Hindlimb muscle (tissue), 1 donor: ENCODE data around the gene FIGNL2. TPM values are rescaled to one million over a fixed set of nuclear protein-coding genes. Genes with fewer than 3 reads are reported as not detected.

Source experiments
- DNase-seq: peaks from one replicate; pipeline ENCODE4 v3.0.0-alpha.2; 2013
- polyA plus RNA-seq: library from polyadenylated mRNA; unstranded; fragments of 120-200 nt; gene quantifications from one replicate; pipeline ENCODE4 v1.2.1, GENCODE V29; 2013; ENCODE audit not compliant: insufficient read length

The FIGNL2 gene
- polyA plus RNA-seq, 1 donor = 1.3 TPM

DNA sequence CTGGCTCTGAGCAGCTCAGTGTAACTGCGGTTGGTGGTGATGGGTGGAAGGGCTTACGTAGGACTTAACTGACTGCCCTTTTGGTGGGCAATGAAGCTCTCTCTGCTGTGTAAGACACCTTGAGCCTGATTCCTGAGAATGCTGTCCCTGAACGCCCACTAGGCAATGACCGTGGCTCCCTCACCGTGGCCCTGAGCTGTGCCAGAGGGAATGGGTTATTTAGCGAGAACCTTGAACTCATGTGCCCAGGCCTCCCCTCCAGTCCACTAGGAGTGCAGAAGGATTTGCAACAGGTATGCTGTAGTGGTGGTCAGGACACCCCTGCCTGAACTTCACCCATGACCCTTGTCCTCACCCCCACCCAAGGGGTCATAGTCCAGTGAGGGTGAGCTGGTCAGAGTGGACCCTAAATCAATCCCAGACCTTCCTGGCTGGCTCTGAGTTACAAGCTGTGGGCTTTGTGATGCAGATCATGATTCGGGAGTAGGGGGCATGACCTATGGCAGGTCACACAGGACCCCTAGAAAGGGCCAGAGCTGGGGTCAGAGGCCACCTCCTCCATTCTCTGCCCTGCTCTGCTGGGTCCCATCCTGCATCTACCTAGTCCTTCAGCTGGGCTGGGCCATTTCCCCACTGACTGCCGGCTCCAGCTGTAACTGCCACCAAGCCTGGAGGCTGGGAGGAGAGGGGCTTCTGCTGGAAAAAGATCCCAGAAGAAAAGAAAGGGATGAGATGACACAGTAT is 24.9 kb upstream of the FIGNL2 start:
- DNase-seq = no peak

DNA sequence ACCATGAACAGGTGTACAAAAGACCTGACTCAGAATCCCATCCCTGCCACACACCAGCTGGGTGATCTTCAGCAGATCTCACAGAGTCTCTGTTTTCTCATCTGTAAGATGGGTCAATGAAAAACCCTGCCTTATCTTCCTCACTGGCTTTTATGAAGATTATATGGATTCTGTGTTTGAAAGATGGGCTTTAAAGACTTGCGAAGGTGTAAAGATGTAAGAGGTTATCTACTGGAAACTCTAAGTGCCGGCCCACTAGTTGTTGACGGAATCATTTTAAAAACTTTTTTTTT is 24.1 kb upstream of the FIGNL2 start:
- DNase-seq = no peak

DNA sequence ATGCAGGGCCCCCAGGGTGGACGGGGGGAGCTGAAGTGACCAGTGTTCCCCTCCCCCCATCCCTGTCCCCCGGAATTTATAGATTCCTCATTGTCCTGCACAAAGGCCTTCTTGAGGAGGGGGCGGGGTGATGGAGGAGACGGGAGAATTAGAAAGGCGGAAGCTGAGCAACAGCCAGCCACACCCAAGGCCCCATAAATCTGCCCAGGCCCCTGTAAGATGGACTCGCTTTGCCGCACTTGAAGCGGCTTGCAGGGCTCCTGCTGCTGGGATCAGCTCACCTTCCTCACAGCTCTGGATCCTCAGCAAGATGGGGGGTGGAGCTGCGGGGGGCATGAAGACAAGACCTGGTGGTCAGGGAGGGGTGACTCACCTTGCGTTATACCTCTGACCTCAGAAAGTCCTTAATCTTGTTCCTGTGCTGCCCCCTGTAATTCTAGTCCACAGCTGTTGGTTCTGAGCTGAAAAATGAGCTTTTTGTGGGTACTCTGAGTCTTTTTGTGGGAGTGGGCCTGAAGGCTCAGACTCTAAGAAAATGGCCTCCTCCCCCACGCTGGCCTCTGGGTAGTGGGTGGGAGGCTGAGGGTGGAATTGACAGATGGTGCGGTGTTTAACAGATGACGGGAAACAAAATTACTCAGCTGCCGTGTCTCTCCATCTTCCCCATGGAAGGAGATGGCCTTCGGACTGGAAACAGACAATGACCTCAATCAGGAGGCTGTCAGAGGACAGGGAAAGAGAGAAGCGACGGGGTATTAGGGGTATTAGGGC is 23.6 kb upstream of the FIGNL2 start:
- no peak for DNase-seq

DNA sequence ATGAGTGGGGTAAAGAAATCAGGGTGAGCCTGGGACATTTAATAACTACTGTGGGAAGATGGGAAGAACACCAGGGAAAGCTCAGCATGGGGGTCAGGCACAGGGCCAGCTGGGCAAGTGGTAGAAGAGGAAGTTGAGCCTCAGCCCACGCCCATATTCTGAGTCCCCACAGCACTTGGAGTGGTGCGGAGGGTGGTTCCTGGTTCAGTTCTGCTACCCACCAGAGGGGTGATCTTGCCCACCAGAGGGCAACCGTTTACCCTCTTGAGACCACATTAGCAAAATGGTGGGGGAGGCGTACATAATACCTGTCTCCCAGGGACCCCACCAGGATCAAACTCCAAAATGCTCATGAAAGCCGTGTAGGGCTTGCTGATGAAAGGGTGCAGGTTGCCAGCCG is 22.6 kb upstream of the FIGNL2 start:
- no peak for DNase-seq

DNA sequence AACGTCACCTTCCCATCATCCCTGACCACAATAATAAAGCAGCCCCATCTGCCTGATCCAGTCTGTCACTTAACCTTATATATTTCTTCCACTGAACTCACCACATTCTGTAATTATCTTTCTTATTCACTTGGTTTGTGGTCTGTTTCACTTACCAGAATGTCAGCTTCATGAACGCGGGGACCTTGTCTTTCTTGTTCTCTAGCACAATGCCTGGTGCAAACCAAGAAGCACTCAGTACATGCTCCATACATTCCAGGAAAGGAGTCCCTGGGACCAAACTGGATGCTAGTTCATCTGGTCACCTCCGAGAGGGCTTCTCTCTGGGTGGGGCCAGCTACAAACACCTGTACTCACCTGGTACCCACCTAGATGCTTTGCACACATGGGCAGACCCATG is 22.0 kb upstream of the FIGNL2 start:
- no peak for DNase-seq

DNA sequence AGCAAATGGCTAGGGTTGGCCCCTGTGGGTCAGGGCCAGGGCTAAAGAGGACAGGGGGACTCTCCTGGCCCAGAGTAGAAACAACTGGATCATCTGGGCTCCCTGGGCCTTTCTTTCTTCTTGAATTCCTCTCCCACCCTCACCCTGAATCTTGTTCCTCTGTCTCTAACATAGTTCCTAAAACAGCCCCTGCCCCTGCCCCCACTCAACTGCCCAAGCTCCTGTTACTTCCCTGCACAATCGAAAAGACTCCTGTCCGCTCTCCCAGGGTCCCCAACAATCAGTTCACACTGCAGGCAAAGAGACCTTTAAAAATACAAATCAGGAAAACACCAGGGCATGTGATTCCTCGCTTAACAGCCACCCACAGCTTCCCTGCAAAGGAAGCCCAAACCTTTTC is 21.4 kb upstream of the FIGNL2 start:
- no peak for DNase-seq

DNA sequence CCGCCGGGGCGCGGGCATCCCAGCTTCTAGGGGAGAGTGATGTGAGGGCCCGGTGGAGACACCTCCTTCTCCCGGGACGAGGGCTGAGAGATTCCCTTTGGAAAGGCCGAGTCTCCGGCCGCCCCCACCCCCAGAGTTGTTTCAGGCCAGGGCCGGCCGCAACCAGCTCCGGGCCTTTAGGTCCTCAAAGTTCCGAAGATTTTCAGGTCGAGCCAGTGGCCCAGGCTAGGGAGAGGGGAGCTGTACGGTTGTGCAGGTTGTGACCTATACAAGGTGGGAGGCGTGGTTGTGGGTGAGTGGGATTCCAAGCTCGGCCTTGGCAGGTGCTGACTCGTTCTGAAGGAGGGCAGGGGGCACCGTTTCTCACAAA is 21.0 kb upstream of the FIGNL2 start:
- DNase-seq = no peak

DNA sequence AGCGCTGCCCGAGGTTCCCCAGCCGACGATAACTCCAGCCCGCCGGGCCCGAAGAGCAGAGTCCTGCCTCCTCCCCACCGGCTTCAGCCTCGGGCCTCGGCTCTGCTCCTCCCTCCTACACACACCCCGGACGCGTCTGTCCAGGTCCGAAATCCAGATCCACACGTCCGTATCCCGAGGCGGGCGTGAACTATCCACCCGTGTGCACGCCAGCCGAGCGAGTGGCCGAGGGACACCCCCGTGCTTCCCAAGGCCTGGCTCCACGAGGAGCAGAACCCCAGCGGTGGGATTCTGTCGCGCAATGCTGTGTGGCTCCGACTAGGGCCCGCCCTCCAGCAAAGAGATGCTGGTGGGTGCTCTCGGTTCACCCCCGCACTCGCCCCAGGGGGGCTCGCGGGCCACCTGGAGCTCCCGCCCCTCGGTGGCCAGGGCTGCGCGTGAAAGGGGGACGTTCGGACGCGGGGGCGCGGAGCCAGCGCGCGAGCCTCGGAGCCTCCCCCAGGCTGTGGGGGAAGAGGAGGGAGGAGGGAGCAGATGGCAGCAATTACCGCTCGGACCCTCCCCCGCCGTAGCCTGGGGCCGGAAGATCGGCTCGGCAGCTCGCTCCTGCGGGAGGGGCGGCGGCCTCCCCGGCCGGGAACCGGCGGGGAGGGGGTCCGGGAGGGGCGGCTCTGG is 20.4 kb upstream of the FIGNL2 start:
- no peak for DNase-seq

DNA sequence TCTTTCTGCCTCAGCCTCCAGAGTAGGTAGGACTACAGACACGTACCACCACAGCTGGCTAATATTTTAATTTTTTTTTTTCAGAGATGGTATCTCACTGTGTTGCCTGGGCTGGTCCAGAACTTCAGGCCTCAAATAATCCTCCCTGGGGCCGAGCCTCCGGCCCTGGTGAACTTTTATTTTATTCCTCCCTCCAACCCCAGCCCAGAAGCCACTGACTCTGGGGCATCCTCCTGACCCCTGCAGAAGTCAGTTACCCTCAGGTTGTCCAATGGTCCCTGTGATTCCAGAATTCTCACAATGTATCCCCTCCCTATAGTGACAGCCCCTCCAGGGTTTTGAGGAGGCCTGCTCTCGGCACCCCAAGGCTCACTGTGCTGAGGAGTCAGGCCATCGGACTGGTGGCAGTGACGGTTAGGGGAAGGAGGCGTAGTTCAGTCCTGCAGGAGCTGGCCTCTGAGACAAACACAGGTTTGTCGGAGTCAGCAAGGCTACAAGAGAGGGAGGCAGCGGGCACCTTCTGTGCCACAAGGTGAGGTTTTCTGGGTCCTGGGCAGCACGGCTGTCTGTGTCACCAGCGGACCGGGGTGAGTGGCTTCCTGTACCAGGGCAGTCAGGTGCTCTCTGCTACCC is 19.4 kb upstream of the FIGNL2 start:
- DNase-seq = no peak

DNA sequence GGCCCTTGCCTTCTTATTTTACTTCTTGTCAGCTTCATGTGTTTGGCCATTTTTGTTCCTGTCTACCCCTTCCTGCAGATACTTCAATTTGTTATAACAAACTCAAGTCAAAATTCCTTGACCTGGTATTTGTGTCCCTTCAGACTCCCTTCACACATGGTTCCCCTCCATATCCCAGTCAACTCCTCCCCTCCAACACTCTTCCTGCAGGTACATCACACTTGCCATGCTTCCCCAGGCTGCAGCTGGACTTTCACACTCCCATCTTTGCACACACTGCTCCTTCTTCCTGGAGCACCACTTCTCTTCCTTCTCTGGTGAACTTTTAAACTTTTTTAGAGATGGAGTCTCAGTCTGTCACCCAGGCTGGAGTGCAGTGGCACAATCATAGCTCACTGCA is 18.9 kb upstream of the FIGNL2 start:
- DNase-seq = no peak

DNA sequence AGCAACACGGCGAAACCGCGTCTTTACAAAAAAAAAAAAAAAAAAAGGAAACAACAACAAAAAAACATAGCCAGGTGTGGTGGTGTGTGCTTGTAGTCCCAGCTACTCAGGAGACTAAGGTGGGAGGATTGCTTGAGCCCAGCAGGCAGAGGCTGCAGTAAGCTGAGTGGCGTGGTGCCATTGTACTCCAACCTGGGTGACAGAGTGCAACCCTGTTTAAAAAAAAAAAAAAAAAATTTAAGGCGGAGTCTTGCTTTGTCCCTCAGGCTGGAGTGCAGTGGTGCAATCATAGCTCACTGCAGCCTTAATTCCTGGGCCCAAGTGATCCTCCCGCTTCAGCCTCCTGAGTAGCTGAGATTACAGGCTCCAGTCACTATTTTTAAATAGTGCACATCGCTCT is 18.2 kb upstream of the FIGNL2 start:
- no peak for DNase-seq

DNA sequence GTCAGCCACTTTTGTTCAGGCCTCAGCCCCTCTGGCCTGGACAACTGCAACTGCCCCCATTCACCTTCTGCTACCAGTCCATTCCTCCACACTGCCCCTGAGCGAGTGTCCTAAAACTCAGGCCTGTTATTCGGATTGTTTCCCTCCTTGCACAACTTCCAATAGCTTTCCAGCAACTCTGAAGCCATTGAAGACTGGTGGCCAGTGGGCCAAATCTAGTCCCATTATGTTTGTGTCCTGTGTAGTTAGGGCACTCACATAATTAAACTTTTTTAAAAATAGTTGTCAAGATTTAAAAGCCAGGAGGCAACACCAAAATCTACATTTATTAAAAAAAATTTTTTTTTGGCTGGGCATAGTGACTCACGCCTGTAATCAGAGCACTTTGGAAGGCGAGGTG is 17.8 kb upstream of the FIGNL2 start:
- no peak for DNase-seq

DNA sequence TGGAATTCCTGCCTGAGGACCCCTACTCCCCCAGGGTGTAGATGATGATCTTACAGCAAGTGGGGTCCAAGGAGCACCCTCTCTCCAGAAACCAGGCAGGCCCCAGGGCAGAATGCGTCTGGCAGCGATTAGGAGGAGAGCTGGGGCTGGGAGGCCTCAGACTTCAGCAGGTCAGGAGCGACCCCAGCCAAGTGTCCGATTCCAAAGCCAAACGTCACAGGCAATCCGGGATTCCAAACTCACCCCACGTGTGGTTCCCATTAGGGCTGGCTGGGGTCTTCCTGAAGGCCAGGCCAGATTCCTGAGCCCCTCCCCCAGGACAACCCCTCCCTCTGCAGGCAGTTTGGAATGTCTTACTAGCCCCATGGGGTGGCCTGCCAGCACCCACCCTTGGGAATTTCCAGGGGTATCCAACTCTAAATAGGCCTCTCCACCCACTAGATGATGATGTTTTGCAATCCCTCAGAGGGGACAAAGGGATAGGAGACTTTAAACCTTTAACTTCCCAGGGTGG is 17.3 kb upstream of the FIGNL2 start:
- DNase-seq = no peak

DNA sequence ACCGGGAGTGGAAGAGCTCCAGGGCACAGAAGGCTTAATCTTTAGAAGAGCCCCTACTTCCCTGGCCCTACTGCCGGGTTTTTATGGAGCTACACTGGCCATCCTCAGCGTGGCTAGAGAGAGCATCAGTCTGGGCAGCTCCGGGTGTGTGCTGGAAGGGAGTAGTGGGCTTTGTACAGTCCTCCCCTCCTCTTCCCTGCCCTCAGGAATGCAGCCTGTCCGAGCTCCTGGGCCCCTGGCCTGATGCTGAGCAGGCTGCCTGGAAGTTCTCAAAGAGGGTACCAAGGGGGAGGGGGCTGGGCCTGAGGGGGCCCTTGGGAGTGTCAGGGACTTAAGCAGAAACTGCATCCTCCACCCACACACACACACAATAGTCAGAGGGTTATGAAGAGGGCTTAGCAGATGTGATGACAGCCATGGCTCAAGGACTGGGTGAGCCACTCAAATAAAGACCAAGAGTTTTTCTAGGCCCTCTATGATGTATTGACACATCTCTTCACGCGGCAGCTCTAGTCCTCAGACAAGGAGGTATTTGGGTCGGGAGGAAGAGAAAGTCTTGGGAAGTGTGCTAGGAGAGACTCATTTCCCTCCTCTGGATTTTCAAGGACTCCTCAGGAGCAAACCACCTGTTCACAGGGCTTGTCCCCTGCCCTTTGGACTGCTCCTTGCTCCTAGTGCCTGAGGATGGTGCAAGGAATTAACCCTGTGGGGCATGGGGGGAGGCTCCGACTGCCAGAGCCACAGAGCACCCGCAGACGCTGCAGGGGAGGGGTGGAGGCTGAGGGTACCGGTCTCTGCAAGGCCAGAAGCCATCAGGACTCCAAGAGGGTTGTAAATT is 16.5 kb upstream of the FIGNL2 start:
- no peak for DNase-seq

DNA sequence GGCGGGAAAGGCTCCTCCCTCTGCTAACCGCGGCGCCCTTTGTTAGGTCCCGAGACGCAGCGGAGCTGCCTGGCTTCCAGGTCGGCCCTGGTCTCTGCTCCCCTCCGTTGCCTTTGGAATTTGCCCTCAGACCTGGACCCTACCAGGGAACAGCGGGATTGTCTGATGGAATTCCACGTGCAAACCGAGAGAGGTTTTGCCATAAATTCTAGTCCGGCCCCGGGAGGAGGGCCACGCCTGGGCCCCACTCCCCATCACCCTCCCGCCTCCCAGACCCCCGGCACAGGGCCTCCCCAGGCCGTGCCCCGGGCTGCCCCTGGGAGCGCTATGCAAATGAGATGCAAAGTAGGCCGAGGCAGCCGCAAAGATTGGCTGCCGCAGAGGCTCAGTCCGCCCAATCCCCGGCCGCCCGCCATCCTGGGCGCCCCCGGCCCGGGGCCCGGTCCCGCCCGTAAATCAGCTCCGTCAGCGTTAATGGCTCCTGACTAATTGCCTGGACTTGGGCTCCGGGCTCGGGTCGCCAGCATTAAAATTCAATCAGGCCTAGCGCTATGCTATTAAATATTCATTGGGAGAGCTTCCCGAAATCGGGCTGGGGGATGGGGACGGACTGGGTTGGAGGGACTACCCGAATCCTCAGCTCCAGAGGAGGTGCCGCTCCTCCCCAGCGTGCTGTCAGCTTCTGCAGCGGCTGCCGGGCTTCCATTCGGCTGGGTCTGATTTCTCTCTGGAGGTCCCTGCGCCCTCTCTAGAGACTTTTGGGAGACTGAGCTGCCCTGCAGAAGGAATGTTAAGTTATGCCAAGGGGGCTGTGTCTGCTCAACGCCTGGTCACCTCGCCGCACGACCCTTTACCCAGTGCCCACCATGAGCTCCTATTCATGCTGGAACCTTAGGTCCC is 15.7 kb upstream of the FIGNL2 start:
- no peak for DNase-seq

DNA sequence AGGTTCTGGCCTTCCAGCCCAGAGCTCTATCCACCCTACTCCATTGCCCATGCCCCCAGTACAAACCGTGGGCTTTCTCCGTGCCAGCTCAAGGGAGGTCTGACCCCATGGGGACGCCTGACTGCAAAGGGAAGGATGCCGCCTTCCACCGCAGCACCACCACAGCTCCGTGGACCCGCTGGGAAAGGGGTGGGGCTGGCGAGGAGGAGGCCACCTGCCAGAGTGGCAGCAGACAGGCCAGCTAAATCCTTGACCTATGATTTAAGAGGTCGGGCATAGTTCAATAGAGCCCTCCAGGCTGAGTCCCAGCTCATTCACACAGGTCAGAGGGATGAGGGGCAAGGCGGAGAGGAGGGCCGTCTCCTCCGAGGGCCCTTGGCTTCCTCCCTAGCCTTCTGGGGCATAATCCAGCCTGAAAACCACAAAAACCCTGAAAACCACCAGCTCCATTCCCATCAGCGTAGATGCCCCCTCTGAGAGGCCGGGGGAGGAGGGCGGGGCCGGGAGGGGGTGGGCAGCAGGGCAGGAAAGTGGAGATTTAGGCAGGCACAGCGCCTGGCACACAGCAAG is 14.9 kb upstream of the FIGNL2 start:
- DNase-seq = no peak

DNA sequence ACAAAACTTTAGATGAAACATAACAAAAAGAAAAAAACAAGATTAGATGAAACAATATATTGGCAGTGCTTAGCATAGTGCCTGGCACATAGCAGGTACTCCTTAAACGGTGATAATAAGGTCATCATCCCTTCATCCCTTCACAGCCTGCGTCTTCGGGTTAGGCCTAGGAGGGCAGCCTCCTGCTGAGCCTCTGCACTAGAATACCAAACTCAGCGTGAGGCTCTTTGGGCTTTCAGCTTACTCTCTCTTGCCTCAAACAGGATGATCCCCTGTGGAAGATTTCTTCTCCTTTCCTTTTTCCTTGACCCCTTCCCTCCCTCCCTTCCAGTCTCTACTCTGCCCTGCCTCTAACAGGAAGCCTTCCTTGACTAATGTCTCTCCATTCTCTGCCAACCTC is 14.4 kb upstream of the FIGNL2 start:
- no peak for DNase-seq

DNA sequence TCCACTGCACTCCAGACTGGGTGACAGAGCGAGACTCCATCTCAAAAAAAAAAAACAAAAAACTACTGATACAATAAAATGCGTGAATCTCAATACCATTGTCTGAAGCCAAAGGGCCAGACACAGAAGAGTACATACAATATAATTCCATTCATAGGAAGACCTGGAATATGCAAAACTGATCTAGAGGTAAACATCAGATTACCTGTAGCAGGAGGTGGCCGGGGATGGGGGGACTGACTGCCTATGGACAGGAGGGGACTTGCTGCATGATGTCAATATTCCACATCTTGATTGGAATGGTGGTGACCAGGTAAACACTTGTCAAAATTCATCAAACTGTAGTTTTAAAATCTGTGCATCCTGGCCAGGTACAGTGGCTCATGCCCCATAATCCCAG is 12.5 kb upstream of the FIGNL2 start:
- DNase-seq = no peak

DNA sequence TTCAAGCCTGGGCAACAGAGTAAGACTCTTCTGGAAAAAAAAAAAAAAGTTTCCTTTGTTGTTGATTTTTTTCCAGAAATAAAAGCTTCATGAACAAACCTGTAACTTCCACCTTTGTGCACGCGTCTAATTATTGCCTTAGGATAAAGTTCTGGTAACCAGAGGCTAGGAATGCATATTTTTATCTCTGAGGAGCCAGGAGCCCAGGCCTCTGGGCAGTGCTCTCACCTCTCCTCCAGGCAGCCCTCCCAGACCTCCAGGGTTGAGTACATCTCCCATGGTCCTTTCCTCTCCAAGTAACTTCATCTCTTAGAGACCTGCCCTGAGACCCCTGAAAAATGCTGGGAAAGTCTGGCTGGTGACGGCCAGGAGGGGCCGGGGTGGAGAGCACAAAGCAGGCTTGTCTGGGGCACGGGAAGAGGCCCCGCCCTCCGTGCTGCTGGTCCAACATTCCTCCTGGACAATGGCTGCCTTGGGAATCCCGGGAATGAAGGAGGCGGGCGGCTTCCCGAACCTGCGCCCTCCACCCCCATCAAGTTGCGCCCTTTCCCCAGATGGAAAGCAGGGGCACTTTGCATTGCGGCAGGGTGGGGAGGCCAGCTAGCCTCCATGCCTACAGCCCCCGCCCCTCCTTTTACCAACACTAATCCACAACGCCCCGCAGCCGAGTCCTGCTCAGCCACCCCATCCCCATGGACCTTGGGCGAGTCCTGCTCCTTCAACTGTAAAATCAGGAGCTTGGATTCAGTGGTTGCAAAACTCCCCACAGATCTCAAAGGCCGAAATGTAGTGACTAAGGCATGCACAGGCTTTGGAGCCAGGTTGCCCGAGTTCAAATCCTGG is 7.3 kb upstream of the FIGNL2 start:
- no peak for DNase-seq
